ENCODE results near the gene DNAJC10. TPM values are rescaled to one million over a fixed set of nuclear protein-coding genes. Genes with fewer than 3 reads are reported as not detected.

Gene DNAJC10, protein sequence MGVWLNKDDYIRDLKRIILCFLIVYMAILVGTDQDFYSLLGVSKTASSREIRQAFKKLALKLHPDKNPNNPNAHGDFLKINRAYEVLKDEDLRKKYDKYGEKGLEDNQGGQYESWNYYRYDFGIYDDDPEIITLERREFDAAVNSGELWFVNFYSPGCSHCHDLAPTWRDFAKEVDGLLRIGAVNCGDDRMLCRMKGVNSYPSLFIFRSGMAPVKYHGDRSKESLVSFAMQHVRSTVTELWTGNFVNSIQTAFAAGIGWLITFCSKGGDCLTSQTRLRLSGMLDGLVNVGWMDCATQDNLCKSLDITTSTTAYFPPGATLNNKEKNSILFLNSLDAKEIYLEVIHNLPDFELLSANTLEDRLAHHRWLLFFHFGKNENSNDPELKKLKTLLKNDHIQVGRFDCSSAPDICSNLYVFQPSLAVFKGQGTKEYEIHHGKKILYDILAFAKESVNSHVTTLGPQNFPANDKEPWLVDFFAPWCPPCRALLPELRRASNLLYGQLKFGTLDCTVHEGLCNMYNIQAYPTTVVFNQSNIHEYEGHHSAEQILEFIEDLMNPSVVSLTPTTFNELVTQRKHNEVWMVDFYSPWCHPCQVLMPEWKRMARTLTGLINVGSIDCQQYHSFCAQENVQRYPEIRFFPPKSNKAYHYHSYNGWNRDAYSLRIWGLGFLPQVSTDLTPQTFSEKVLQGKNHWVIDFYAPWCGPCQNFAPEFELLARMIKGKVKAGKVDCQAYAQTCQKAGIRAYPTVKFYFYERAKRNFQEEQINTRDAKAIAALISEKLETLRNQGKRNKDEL
- 37.1 TPM for total RNA-seq

DNA sequence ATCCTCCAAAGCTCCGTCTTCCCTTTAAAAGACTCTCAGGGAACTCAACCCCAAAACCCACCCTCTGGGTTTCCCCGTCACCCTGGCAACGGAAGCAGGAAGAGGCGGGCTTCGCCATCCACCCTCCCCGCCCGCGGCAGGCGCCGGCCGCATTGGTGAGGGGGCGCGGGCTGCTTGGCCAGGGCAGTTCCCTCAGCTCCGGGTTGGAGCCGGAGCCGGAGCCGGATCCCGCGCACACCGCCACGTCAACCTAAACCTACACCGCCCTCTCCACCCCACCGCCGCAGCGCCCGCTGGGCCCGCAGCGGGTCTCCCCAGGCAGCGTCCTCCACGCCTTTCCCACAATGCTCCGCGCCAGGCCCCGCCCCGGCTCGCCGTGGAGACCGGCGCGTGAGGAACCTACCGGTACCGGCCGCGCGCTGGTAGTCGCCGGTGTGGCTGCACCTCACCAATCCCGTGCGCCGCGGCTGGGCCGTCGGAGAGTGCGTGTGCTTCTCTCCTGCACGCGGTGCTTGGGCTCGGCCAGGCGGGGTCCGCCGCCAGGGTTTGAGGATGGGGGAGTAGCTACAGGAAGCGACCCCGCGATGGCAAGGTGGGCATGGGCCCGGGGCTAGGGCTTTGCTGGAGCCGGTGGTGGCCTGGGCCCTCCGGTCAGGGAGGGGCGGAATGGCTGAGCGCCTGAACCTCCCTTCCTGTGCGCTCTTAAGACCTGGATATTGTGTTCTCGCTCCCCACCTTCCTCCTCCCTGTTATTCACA is at the start of gene DNAJC10:
DNAJC10 (plus strand) TSS at position 366 of the 758 bp plus-strand sequence. CDS start 1,830 bp downstream, outside the sequence.
- peak within 1 kb of the TSS; percentile 90 to 99 for H3K4me3 ChIP-seq
- H3K4me1 ChIP-seq = peaks cover 26% of the 10 kb centered on the region
- intact Hi-C loops (cut with DNase I) = no loop called here
- peaks cover 0 to 7% of the 10 kb centered on the region in 2 donors for H3K36me3 ChIP-seq
- TF ChIP-seq POLR2A (IDR thresholded peaks at IDR 0.05) = no peak
- TF ChIP-seq POLR2AphosphoS5 (IDR thresholded peaks at IDR 0.05; ENCODE audit: insufficient read depth in 1 of 2, low read depth in 1 of 2) = peak; percentile 37 to 84
- peak; percentile 87 to 96 for DNase-seq (ENCODE audit: extremely low spot score in 2 of 2)
- H3K9me3 ChIP-seq = no peaks in the 10 kb centered on the region
- no peaks in the 10 kb centered on the region for H3K27me3 ChIP-seq
- H3K27ac ChIP-seq = peak within 1 kb of the TSS; percentile 81

DNA sequence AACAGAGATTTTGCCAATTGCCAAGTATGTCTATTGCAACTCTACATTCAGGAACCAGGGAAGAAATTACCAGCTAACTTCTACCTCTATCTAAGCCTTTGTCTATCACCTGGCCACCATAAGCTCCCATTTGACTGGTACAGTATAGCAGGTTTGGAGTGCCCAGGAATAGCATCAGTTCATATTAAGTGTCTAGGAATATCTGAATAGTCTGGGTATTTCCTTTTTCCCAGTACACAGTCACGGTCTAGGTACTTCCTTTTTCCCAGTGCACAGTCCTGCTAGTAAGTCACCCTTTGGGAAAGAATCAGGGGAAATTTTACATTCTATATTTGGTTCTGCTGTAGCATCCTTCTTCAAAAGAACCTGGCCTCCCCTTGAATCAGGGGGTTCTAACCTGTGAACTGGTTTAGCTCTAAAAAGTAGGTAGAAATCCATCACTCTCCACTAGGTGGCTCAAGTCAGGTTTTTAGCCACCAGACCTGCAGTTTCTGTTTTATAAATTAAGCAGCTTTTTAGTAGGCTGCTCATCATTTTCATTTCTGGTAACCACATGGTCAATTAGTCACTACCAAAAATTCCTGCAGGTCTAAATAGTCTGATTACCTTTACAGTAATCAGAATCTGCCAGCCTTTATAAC is 49.3 kb upstream of the DNAJC10 start:
- Histone ChIP-seq H3K4me3 (no peak overlapping the region), H3K27ac (no peak overlapping the region), H3K36me3 (no peaks in the 10 kb centered on the region), H3K4me1 (no peaks in the 10 kb centered on the region), H3K27me3 (no peaks in the 10 kb centered on the region), H3K9me3 (no peaks in the 10 kb centered on the region)
- no peak for TF ChIP-seq POLR2AphosphoS5 (IDR thresholded peaks at IDR 0.05; ENCODE audit: insufficient read depth in 1 of 2, low read depth in 1 of 2)
- TF ChIP-seq, protein P1, sequence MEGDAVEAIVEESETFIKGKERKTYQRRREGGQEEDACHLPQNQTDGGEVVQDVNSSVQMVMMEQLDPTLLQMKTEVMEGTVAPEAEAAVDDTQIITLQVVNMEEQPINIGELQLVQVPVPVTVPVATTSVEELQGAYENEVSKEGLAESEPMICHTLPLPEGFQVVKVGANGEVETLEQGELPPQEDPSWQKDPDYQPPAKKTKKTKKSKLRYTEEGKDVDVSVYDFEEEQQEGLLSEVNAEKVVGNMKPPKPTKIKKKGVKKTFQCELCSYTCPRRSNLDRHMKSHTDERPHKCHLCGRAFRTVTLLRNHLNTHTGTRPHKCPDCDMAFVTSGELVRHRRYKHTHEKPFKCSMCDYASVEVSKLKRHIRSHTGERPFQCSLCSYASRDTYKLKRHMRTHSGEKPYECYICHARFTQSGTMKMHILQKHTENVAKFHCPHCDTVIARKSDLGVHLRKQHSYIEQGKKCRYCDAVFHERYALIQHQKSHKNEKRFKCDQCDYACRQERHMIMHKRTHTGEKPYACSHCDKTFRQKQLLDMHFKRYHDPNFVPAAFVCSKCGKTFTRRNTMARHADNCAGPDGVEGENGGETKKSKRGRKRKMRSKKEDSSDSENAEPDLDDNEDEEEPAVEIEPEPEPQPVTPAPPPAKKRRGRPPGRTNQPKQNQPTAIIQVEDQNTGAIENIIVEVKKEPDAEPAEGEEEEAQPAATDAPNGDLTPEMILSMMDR (IDR thresholded peaks at IDR 0.05) = peak in 1 of 3 experiments; percentile 22
- TF ChIP-seq POLR2A (IDR thresholded peaks at IDR 0.05) = no peak
- intact Hi-C loops (cut with DNase I) = no loop called here
- DNase-seq (ENCODE audit: extremely low spot score in 2 of 2) = no peak

DNA sequence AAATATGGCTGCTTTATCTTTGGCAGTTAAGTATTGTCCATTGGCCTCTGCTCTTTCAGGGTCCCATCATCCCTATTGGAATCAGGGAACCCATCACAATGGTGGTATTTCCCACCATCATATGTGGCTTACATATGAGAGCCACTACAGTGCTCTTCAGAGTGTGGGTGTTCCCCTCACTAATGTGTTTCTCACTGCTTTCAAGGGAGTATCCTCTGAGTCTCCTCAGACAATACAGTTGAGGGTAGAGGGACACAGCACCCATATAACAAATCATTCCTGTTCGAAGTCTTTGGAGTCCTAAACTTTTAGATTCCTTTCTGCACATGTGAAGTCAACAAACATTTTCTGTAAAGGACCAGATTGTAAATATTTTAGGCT is 48.8 kb upstream of the DNAJC10 start:
- no peak for TF ChIP-seq POLR2A (IDR thresholded peaks at IDR 0.05)
- no peak for TF ChIP-seq POLR2AphosphoS5 (IDR thresholded peaks at IDR 0.05; ENCODE audit: insufficient read depth in 1 of 2, low read depth in 1 of 2)
- TF ChIP-seq, protein P1 (IDR thresholded peaks at IDR 0.05) = no peak
- Histone ChIP-seq H3K27me3 (no peaks in the 10 kb centered on the region), H3K27ac (no peak overlapping the region), H3K4me1 (no peaks in the 10 kb centered on the region), H3K36me3 (no peaks in the 10 kb centered on the region), H3K9me3 (no peaks in the 10 kb centered on the region), H3K4me3 (no peak overlapping the region)
- intact Hi-C loops (cut with DNase I) = no loop called here
- no peak for DNase-seq (ENCODE audit: extremely low spot score in 2 of 2)

DNA sequence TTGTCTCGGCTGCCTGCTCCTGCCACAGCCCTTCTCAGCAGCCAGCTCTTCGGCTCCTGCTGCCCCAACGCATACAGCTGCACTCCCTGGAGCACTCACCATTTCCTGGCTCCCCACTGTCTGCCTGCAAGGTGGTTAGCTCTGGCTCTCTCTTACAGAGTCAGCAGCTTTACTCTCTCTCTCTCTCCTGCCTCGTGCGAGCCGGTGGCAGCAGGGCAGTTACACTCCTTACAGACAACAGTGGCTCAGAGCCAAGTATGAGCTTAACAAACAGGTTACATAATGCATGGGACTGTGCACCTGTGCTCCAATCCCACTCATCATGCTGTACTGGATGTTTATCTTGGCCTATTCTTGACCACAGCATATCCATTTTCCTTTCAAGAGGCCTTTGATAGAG is 47.4 kb upstream of the DNAJC10 start:
- Histone ChIP-seq H3K4me1 (no peaks in the 10 kb centered on the region), H3K4me3 (no peak overlapping the region), H3K36me3 (no peaks in the 10 kb centered on the region), H3K27me3 (no peaks in the 10 kb centered on the region), H3K27ac (no peak overlapping the region), H3K9me3 (no peaks in the 10 kb centered on the region)
- DNase-seq (ENCODE audit: extremely low spot score in 2 of 2) = no peak
- intact Hi-C loops (cut with DNase I) = no loop called here
- TF ChIP-seq POLR2A (IDR thresholded peaks at IDR 0.05) = no peak
- TF ChIP-seq, protein P1 (IDR thresholded peaks at IDR 0.05) = no peak

Measured in vagina (tissue), 2 donors.